ENCODE data around the gene CHCHD4.

GRCh38 chr3:14122301-14122700 is 2.4 kb downstream of the CHCHD4 start:
- TF ChIP-seq, protein P1, sequence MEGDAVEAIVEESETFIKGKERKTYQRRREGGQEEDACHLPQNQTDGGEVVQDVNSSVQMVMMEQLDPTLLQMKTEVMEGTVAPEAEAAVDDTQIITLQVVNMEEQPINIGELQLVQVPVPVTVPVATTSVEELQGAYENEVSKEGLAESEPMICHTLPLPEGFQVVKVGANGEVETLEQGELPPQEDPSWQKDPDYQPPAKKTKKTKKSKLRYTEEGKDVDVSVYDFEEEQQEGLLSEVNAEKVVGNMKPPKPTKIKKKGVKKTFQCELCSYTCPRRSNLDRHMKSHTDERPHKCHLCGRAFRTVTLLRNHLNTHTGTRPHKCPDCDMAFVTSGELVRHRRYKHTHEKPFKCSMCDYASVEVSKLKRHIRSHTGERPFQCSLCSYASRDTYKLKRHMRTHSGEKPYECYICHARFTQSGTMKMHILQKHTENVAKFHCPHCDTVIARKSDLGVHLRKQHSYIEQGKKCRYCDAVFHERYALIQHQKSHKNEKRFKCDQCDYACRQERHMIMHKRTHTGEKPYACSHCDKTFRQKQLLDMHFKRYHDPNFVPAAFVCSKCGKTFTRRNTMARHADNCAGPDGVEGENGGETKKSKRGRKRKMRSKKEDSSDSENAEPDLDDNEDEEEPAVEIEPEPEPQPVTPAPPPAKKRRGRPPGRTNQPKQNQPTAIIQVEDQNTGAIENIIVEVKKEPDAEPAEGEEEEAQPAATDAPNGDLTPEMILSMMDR (conservative IDR thresholded peaks at IDR 0.05; ENCODE audit: low read depth in 2 of 2) = no peak
- no peak for TF ChIP-seq POLR2AphosphoS5 (IDR thresholded peaks at IDR 0.05; ENCODE audit: low read depth)
- no peak for TF ChIP-seq EZH2 (IDR thresholded peaks at IDR 0.05; ENCODE audit: low read depth, unreplicated experiment)
- TF ChIP-seq EZH2phosphoT487 (IDR thresholded peaks at IDR 0.05; ENCODE audit: unreplicated experiment) = no peak
- TF ChIP-seq JUNB (IDR thresholded peaks at IDR 0.05; ENCODE audit: unreplicated experiment) = no peak
- no peak for TF ChIP-seq CREB1 (CRISPR knock-in tag; IDR thresholded peaks at IDR 0.05; ENCODE audit: low read depth)
- TF ChIP-seq, protein P2, sequence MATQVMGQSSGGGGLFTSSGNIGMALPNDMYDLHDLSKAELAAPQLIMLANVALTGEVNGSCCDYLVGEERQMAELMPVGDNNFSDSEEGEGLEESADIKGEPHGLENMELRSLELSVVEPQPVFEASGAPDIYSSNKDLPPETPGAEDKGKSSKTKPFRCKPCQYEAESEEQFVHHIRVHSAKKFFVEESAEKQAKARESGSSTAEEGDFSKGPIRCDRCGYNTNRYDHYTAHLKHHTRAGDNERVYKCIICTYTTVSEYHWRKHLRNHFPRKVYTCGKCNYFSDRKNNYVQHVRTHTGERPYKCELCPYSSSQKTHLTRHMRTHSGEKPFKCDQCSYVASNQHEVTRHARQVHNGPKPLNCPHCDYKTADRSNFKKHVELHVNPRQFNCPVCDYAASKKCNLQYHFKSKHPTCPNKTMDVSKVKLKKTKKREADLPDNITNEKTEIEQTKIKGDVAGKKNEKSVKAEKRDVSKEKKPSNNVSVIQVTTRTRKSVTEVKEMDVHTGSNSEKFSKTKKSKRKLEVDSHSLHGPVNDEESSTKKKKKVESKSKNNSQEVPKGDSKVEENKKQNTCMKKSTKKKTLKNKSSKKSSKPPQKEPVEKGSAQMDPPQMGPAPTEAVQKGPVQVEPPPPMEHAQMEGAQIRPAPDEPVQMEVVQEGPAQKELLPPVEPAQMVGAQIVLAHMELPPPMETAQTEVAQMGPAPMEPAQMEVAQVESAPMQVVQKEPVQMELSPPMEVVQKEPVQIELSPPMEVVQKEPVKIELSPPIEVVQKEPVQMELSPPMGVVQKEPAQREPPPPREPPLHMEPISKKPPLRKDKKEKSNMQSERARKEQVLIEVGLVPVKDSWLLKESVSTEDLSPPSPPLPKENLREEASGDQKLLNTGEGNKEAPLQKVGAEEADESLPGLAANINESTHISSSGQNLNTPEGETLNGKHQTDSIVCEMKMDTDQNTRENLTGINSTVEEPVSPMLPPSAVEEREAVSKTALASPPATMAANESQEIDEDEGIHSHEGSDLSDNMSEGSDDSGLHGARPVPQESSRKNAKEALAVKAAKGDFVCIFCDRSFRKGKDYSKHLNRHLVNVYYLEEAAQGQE (IDR thresholded peaks at IDR 0.05; ENCODE audit: unreplicated experiment) = no peak
- TF ChIP-seq ETS1 (IDR thresholded peaks at IDR 0.05) = no peak
- no peak for TF ChIP-seq STAT1 (IDR thresholded peaks at IDR 0.05; ENCODE audit: unreplicated experiment)
- no peak for TF ChIP-seq ZNF331 (CRISPR knock-in tag; IDR thresholded peaks at IDR 0.05; ENCODE audit: low read depth)
- no peak for TF ChIP-seq ZNF114 (CRISPR knock-in tag; IDR thresholded peaks at IDR 0.05)
- no peak for TF ChIP-seq NANOG (IDR thresholded peaks at IDR 0.05; ENCODE audit: borderline replicate concordance)

All from GM23338 (cell line).